ENCODE data around the gene OLFM3.

DNA sequence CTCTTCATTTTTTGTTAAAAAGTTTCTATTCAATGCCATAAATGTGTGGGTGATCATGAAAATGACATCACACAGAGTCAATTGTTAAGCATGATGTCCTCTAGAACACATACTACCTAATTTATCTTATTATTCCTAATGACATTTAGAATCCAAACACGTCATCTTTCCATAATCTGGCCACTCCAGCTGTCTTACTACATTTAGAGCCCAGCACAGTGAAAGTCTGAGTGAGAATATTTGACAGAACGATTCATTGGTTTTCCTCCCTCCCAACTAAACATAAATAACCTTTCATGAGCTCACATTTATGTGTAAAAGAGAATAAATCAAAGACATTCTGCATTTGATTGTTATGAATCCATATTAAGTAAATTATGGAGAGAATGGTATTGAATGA is 160.7 kb downstream of the OLFM3 start:
- TF ChIP-seq, protein P1, sequence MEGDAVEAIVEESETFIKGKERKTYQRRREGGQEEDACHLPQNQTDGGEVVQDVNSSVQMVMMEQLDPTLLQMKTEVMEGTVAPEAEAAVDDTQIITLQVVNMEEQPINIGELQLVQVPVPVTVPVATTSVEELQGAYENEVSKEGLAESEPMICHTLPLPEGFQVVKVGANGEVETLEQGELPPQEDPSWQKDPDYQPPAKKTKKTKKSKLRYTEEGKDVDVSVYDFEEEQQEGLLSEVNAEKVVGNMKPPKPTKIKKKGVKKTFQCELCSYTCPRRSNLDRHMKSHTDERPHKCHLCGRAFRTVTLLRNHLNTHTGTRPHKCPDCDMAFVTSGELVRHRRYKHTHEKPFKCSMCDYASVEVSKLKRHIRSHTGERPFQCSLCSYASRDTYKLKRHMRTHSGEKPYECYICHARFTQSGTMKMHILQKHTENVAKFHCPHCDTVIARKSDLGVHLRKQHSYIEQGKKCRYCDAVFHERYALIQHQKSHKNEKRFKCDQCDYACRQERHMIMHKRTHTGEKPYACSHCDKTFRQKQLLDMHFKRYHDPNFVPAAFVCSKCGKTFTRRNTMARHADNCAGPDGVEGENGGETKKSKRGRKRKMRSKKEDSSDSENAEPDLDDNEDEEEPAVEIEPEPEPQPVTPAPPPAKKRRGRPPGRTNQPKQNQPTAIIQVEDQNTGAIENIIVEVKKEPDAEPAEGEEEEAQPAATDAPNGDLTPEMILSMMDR (conservative IDR thresholded peaks at IDR 0.05), result no peak
- no peak for TF ChIP-seq ZFX (IDR thresholded peaks at IDR 0.05)

All from C4-2B (cell line).